Measurements from ENCODE around the gene CDK5RAP2.

CDK5RAP2 gene

DNA sequence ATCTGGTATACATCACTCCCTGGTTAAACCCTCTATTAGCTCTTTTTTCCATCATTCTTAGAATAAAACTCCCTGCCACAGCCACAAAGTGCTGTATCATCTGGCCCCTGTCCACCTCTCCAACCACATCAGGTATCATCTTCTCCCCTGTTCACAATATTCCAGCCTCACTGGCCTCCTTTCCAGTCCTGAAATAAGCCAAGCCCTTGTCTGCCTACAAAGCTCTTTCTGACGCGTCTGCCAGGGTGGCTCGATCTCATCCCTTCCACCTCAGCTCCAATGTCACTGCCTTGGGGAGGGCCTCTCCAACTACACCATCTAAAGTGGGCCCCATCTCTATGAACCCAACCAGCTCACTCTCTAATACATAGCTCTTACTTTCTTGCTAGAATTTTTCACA is 21.5 kb downstream of the CDK5RAP2 start:
- ChIA-PET CTCF (interaction anchor here (0.6 kb wide), 1 partner anchor 197 kb away, joined by 5 read pairs; no protein-coding TSS in a partner anchor), POLR2A (no interaction called here)
- no peak for TF ChIP-seq ZNF843 (tag by site-specific recombination; IDR thresholded peaks at IDR 0.05)
- TF ChIP-seq MEIS1 (CRISPR knock-in tag; IDR thresholded peaks at IDR 0.05; ENCODE audit: borderline replicate concordance), result no peak
- no peak for TF ChIP-seq IKZF3 (tag by site-specific recombination; IDR thresholded peaks at IDR 0.05)
- no peak for TF ChIP-seq ZBTB17 (tag by site-specific recombination; IDR thresholded peaks at IDR 0.05)
- TF ChIP-seq SCRT1 (tag by site-specific recombination; IDR thresholded peaks at IDR 0.05; ENCODE audit: borderline replicate concordance), result no peak
- no peak for TF ChIP-seq ZNF707 (tag by site-specific recombination; IDR thresholded peaks at IDR 0.05)
- TF ChIP-seq WT1 (tag by site-specific recombination; IDR thresholded peaks at IDR 0.05), result no peak
- TF ChIP-seq ZFP41 (tag by site-specific recombination; IDR thresholded peaks at IDR 0.05; ENCODE audit: borderline replicate concordance), result no peak
- no peak for TF ChIP-seq ZFHX2 (tag by site-specific recombination; conservative IDR thresholded peaks at IDR 0.05)
- H3K36me3 ChIP-seq (ENCODE audit: control insufficient read depth in 2 of 2, insufficient read depth in 1 of 2, low read length in 2 of 2), result peaks cover 0 to 43% of the 10 kb centered on the region in 2 experiments; a peak in 1 of 3 replicates
- H3K9me3 ChIP-seq (ENCODE audit: control insufficient read depth, insufficient read depth, low read depth, low read length), result no peaks in the 10 kb centered on the region
- H3K27ac ChIP-seq (ENCODE audit: extremely low read depth, low read depth, low read length), result no peak overlapping the region
- H3K4me1 ChIP-seq (ENCODE audit: control insufficient read depth, insufficient read depth, low read length), result no peaks in the 10 kb centered on the region
- H3K4me3 ChIP-seq (ENCODE audit: low read depth, low read length), result no peak overlapping the region

DNA sequence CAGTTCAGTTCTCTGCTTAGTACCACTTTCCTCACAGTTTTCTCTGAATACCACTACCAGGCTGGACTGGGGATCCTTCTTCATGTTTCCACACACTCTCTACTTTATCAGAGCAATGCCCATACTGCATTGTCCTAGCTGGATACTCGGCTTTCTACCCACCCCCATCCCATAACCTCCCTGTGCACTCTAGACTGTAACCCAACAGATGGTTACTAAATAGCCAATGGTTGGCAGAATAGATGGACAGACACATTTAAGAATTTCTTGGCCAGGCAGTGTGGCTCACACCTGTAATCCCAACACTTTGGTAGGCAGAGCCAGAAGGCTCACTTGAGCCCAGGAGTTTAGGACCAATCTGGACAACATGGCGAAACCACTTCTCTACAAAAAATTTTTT is 22.8 kb downstream of the CDK5RAP2 start:
- Histone ChIP-seq H3K9me3 (ENCODE audit: control insufficient read depth, insufficient read depth, low read depth, low read length) (no peaks in the 10 kb centered on the region), H3K36me3 (ENCODE audit: control insufficient read depth in 2 of 2, insufficient read depth in 1 of 2, low read length in 2 of 2) (peaks cover 0 to 35% of the 10 kb centered on the region in 2 experiments; a peak in 1 of 3 replicates), H3K4me1 (ENCODE audit: control insufficient read depth, insufficient read depth, low read length) (no peaks in the 10 kb centered on the region), H3K4me3 (ENCODE audit: low read depth, low read length) (no peak overlapping the region), H3K27ac (ENCODE audit: extremely low read depth, low read depth, low read length) (no peak overlapping the region)
- CTCF ChIA-PET, result no interaction called here
- TF ChIP-seq SETDB1 (IDR thresholded peaks at IDR 0.05; ENCODE audit: insufficient read length, low read length), result no peak
- no peak for TF ChIP-seq ZNF341 (tag by site-specific recombination; IDR thresholded peaks at IDR 0.05; ENCODE audit: low read depth)
- TF ChIP-seq EGR2 (tag by site-specific recombination; IDR thresholded peaks at IDR 0.05; ENCODE audit: low read depth), result no peak
- no peak for TF ChIP-seq ZNF785 (tag by site-specific recombination; IDR thresholded peaks at IDR 0.05)
- TF ChIP-seq ZEB2 (tag by site-specific recombination; IDR thresholded peaks at IDR 0.05), result no peak
- POLR2A ChIA-PET, result no interaction called here

DNA sequence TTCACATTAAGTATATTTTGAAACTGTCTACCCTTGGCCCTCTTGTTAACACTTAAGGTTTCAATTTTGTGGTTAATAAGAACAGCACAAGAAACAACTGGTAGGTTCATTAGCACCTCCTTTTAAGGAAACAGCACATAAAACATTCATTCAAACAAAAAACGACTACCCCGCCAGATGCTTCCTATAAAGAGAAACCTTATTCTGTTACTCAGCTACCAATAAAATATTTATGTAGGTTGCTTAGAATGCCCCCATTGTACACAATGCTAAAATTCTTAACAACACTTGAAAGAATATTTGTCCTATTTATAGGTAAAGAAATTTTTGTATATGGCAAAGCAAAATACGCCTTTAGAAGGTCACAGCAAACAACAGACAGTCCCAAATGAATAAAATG is 23.2 kb downstream of the CDK5RAP2 start:
- H3K4me3 ChIP-seq (ENCODE audit: low read depth, low read length), result no peak overlapping the region
- ChIA-PET CTCF (no interaction called here), POLR2A (no interaction called here)
- no peak overlapping the region for H3K27ac ChIP-seq (ENCODE audit: extremely low read depth, low read depth, low read length)
- peaks cover 0 to 34% of the 10 kb centered on the region in 2 experiments; a peak in 1 of 3 replicates for H3K36me3 ChIP-seq (ENCODE audit: control insufficient read depth in 2 of 2, insufficient read depth in 1 of 2, low read length in 2 of 2)
- H3K4me1 ChIP-seq (ENCODE audit: control insufficient read depth, insufficient read depth, low read length), result no peaks in the 10 kb centered on the region
- H3K9me3 ChIP-seq (ENCODE audit: control insufficient read depth, insufficient read depth, low read depth, low read length), result no peaks in the 10 kb centered on the region
- no peak for TF ChIP-seq ZNF214 (tag by site-specific recombination; IDR thresholded peaks at IDR 0.05; ENCODE audit: borderline replicate concordance)
- TF ChIP-seq, protein P1, sequence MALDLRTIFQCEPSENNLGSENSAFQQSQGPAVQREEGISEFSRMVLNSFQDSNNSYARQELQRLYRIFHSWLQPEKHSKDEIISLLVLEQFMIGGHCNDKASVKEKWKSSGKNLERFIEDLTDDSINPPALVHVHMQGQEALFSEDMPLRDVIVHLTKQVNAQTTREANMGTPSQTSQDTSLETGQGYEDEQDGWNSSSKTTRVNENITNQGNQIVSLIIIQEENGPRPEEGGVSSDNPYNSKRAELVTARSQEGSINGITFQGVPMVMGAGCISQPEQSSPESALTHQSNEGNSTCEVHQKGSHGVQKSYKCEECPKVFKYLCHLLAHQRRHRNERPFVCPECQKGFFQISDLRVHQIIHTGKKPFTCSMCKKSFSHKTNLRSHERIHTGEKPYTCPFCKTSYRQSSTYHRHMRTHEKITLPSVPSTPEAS (tag by site-specific recombination; IDR thresholded peaks at IDR 0.05), result no peak
- TF ChIP-seq, protein P2, sequence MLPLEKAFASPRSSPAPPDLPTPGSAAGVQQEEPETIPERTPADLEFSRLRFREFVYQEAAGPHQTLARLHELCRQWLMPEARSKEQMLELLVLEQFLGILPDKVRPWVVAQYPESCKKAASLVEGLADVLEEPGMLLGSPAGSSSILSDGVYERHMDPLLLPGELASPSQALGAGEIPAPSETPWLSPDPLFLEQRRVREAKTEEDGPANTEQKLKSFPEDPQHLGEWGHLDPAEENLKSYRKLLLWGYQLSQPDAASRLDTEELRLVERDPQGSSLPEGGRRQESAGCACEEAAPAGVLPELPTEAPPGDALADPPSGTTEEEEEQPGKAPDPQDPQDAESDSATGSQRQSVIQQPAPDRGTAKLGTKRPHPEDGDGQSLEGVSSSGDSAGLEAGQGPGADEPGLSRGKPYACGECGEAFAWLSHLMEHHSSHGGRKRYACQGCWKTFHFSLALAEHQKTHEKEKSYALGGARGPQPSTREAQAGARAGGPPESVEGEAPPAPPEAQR (tag by site-specific recombination; IDR thresholded peaks at IDR 0.05), result no peak

DNA sequence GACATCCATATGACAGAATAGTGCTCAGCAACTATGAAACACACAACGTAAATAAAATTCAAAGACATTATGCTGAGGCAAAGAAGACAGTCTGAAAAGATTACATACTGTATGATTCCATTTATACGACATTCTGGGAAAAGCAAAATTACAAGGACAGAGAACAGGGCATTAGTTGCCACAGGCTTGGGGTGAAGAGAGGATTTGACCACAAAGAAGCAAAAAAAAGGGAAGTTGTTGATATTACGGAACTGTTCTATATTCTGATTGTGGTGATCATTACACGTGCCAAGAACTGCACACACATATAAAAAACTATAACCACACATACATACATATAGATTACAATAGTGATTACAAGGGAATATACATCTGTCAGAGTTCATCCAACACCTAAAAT is 24.1 kb downstream of the CDK5RAP2 start:
- Histone ChIP-seq H3K4me3 (ENCODE audit: low read depth, low read length) (no peak overlapping the region), H3K9me3 (ENCODE audit: control insufficient read depth, insufficient read depth, low read depth, low read length) (no peaks in the 10 kb centered on the region), H3K36me3 (ENCODE audit: control insufficient read depth in 2 of 2, insufficient read depth in 1 of 2, low read length in 2 of 2) (peaks cover 0 to 33% of the 10 kb centered on the region in 2 experiments; a peak in 1 of 3 replicates), H3K4me1 (ENCODE audit: control insufficient read depth, insufficient read depth, low read length) (no peaks in the 10 kb centered on the region), H3K27ac (ENCODE audit: extremely low read depth, low read depth, low read length) (no peak overlapping the region)
- CTCF ChIA-PET, result no interaction called here
- POLR2A ChIA-PET, result no interaction called here
- TF ChIP-seq REPIN1 (tag by site-specific recombination; IDR thresholded peaks at IDR 0.05; ENCODE audit: low read depth) (no peak), ZNF121 (tag by site-specific recombination; IDR thresholded peaks at IDR 0.05) (no peak), ZNF112 (tag by site-specific recombination; IDR thresholded peaks at IDR 0.05) (no peak), ZNF426 (tag by site-specific recombination; IDR thresholded peaks at IDR 0.05) (no peak), ZNF23 (tag by site-specific recombination; IDR thresholded peaks at IDR 0.05; ENCODE audit: borderline replicate concordance) (no peak), ZNF10 (tag by site-specific recombination; IDR thresholded peaks at IDR 0.05) (no peak)
- TF ChIP-seq, protein P3, sequence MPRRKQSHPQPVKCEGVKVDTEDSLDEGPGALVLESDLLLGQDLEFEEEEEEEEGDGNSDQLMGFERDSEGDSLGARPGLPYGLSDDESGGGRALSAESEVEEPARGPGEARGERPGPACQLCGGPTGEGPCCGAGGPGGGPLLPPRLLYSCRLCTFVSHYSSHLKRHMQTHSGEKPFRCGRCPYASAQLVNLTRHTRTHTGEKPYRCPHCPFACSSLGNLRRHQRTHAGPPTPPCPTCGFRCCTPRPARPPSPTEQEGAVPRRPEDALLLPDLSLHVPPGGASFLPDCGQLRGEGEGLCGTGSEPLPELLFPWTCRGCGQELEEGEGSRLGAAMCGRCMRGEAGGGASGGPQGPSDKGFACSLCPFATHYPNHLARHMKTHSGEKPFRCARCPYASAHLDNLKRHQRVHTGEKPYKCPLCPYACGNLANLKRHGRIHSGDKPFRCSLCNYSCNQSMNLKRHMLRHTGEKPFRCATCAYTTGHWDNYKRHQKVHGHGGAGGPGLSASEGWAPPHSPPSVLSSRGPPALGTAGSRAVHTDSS (tag by site-specific recombination; IDR thresholded peaks at IDR 0.05), result no peak
- TF ChIP-seq, protein P4, sequence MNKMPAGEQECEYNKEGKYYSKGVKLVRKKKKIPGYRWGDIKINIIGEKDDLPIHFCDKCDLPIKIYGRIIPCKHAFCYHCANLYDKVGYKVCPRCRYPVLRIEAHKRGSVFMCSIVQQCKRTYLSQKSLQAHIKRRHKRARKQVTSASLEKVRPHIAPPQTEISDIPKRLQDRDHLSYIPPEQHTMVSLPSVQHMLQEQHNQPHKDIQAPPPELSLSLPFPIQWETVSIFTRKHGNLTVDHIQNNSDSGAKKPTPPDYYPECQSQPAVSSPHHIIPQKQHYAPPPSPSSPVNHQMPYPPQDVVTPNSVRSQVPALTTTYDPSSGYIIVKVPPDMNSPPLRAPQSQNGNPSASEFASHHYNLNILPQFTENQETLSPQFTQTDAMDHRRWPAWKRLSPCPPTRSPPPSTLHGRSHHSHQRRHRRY (tag by site-specific recombination; IDR thresholded peaks at IDR 0.05), result no peak
